CMK (cell line): ENCODE results near the gene NDUFB10.
"Not testable (repeated sequence)": the region's sequence is repeated elsewhere in the genome, so short reads cannot be mapped to it uniquely, and the experiment has no call there.

ENCODE experiments used
- DNase-seq: peaks from one replicate; pipeline ENCODE4 v3.0.0-alpha.2; 2010; ENCODE audit warnings: low read depth

NDUFB10 gene

GRCh38 chr16:1924095-1924494 is 35.2 kb upstream of the NDUFB10 start:
- no peak for DNase-seq

GRCh38 chr16:1926271-1926670 is 33.1 kb upstream of the NDUFB10 start:
- DNase-seq, result no peak

GRCh38 chr16:1929105-1929504 is 30.2 kb upstream of the NDUFB10 start:
- DNase-seq, result no peak

GRCh38 chr16:1929578-1930337 is 29.6 kb upstream of the NDUFB10 start:
- peak; percentile 59 for DNase-seq

GRCh38 chr16:1930338-1930720 is 29.0 kb upstream of the NDUFB10 start:
- DNase-seq, result no peak

- DNase-seq, result no peak
These were observed 27.0 kb upstream of the NDUFB10 start for GRCh38 chr16:1932050-1933028.

GRCh38 chr16:1933097-1933661 is 26.2 kb upstream of the NDUFB10 start:
- DNase-seq, result no peak

- DNase-seq, result no peak
These were observed 22.3 kb upstream of the NDUFB10 start for GRCh38 chr16:1936945-1937479.

GRCh38 chr16:1938316-1938715 is 21.0 kb upstream of the NDUFB10 start:
- no peak for DNase-seq

GRCh38 chr16:1938910-1939309 is 20.4 kb upstream of the NDUFB10 start:
- no peak for DNase-seq

- not testable (repeated sequence) for DNase-seq
These were observed 19.5 kb upstream of the NDUFB10 start for GRCh38 chr16:1939833-1940232.

- no peak for DNase-seq
These were observed 18.8 kb upstream of the NDUFB10 start for GRCh38 chr16:1940273-1941161.

- no peak for DNase-seq
These were observed 17.9 kb upstream of the NDUFB10 start for GRCh38 chr16:1941162-1942046.

GRCh38 chr16:1942047-1942809 is 17.1 kb upstream of the NDUFB10 start:
- no peak for DNase-seq

GRCh38 chr16:1942810-1943726 is 16.3 kb upstream of the NDUFB10 start, which contains the start of gene MSRB1:
Gene MSRB1, minus strand, starts transcription at chr16:1943199. Its CDS starts 43 bp downstream, at chr16:1943156.
- DNase-seq, result peak; percentile 87

GRCh38 chr16:1944612-1945199 is 14.6 kb upstream of the NDUFB10 start:
- DNase-seq, result no peak

- no peak for DNase-seq
These were observed 13.6 kb upstream of the NDUFB10 start for GRCh38 chr16:1945559-1946391.
